WTC11 (cell line): ENCODE measurements around the gene CELSR2.

Experiments
- CREB1 ChIP-seq: sonication (generic); formaldehyde crosslinking; IDR thresholded peaks from 2 replicates; pipeline ENCODE4 v1.8.0; 2023; ENCODE audit warnings: mild to moderate bottlenecking, missing genetic modification reagents
- MXD4 ChIP-seq: fragments of 250-450 bp; sonication (Bioruptor Pico); IDR thresholded peaks from 2 replicates; pipeline ENCODE4 v1.8.0; 2021; ENCODE audit warnings: mild to moderate bottlenecking, moderate library complexity, borderline replicate concordance
- SP1 ChIP-seq: sonication (generic); formaldehyde crosslinking; conservative IDR thresholded peaks from 2 replicates; pipeline ENCODE4 v1.8.1; 2022; ENCODE audit warnings: missing genetic modification reagents
- ZNF317 ChIP-seq: sonication (generic); formaldehyde crosslinking; IDR thresholded peaks from 2 replicates; pipeline ENCODE4 v1.8.1; 2023; ENCODE audit warnings: low read depth, mild to moderate bottlenecking, moderate library complexity, missing genetic modification reagents, borderline replicate concordance
- ZNF416 ChIP-seq: fragments of 250-450 bp; sonication (Bioruptor Pico); IDR thresholded peaks from 2 replicates; pipeline ENCODE4 v1.9.0; 2021; ENCODE audit warnings: mild to moderate bottlenecking, inconsistent platforms
- TF ChIP-seq, protein P1 (sequence below): fragments of 200-600 bp; IDR thresholded peaks from 2 replicates; pipeline ENCODE4 v1.8.0; 2022; ENCODE audit warnings: antibody characterized with exemption
- TF ChIP-seq, protein P2 (sequence below): sonication (generic); formaldehyde crosslinking; IDR thresholded peaks from 2 replicates; pipeline ENCODE4 v1.8.0; 2022; ENCODE audit warnings: mild to moderate bottlenecking, missing genetic modification reagents
- TF ChIP-seq, protein P3 (sequence below): sonication (generic); formaldehyde crosslinking; conservative IDR thresholded peaks from 2 replicates; pipeline ENCODE4 v1.8.1; 2023; ENCODE audit warnings: mild to moderate bottlenecking, low read depth, missing genetic modification reagents, moderate library complexity
- TF ChIP-seq, protein P4 (sequence below): sonication (generic); formaldehyde crosslinking; IDR thresholded peaks from 2 replicates; pipeline ENCODE4 v1.8.1; 2022; ENCODE audit warnings: missing genetic modification reagents, borderline replicate concordance

DNA sequence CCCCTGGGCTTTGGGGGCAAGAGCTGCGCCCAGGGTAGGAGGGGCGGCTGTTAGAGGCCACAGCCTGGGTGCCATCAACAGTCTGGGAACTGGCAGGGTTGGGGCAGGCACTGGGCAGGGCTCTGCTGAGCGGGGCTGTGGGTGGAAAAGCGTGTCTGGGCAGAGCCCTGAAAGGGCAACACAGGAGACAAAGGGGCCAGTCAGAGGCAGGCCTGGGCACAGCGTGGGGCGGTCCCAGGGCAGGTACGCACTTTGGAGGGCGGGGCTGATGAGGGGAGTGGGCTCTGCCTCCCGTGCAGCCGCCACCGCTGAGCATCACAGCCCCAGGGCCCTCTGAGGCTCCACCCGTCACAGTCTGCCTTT lies 13.9 kb downstream of the CELSR2 start:
- no peak for TF ChIP-seq CREB1 (CRISPR knock-in tag)
- TF ChIP-seq, protein P1, sequence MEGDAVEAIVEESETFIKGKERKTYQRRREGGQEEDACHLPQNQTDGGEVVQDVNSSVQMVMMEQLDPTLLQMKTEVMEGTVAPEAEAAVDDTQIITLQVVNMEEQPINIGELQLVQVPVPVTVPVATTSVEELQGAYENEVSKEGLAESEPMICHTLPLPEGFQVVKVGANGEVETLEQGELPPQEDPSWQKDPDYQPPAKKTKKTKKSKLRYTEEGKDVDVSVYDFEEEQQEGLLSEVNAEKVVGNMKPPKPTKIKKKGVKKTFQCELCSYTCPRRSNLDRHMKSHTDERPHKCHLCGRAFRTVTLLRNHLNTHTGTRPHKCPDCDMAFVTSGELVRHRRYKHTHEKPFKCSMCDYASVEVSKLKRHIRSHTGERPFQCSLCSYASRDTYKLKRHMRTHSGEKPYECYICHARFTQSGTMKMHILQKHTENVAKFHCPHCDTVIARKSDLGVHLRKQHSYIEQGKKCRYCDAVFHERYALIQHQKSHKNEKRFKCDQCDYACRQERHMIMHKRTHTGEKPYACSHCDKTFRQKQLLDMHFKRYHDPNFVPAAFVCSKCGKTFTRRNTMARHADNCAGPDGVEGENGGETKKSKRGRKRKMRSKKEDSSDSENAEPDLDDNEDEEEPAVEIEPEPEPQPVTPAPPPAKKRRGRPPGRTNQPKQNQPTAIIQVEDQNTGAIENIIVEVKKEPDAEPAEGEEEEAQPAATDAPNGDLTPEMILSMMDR: no peak
- no peak for TF ChIP-seq ZNF317 (CRISPR knock-in tag)
- no peak for TF ChIP-seq SP1 (CRISPR knock-in tag)
- TF ChIP-seq ZNF416: no peak
- TF ChIP-seq, protein P2, sequence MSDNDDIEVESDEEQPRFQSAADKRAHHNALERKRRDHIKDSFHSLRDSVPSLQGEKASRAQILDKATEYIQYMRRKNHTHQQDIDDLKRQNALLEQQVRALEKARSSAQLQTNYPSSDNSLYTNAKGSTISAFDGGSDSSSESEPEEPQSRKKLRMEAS (CRISPR knock-in tag): no peak
- TF ChIP-seq, protein P3, sequence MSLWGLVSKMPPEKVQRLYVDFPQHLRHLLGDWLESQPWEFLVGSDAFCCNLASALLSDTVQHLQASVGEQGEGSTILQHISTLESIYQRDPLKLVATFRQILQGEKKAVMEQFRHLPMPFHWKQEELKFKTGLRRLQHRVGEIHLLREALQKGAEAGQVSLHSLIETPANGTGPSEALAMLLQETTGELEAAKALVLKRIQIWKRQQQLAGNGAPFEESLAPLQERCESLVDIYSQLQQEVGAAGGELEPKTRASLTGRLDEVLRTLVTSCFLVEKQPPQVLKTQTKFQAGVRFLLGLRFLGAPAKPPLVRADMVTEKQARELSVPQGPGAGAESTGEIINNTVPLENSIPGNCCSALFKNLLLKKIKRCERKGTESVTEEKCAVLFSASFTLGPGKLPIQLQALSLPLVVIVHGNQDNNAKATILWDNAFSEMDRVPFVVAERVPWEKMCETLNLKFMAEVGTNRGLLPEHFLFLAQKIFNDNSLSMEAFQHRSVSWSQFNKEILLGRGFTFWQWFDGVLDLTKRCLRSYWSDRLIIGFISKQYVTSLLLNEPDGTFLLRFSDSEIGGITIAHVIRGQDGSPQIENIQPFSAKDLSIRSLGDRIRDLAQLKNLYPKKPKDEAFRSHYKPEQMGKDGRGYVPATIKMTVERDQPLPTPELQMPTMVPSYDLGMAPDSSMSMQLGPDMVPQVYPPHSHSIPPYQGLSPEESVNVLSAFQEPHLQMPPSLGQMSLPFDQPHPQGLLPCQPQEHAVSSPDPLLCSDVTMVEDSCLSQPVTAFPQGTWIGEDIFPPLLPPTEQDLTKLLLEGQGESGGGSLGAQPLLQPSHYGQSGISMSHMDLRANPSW: no peak
- TF ChIP-seq MXD4 (CRISPR knock-in tag): no peak
- TF ChIP-seq, protein P4, sequence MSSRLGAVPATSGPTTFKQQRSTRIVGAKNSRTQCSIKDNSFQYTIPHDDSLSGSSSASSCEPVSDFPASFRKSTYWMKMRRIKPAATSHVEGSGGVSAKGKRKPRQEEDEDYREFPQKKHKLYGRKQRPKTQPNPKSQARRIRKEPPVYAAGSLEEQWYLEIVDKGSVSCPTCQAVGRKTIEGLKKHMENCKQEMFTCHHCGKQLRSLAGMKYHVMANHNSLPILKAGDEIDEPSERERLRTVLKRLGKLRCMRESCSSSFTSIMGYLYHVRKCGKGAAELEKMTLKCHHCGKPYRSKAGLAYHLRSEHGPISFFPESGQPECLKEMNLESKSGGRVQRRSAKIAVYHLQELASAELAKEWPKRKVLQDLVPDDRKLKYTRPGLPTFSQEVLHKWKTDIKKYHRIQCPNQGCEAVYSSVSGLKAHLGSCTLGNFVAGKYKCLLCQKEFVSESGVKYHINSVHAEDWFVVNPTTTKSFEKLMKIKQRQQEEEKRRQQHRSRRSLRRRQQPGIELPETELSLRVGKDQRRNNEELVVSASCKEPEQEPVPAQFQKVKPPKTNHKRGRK: no peak
